Epithelial cell of prostate (primary cell): ENCODE measurements around the gene PHYHD1.

ENCODE experiments used
- DNase-seq: peaks from one replicate; pipeline ENCODE4 v3.0.0-alpha.2; 2011; ENCODE audit warnings: low read depth, low spot score
- H3K27ac ChIP-seq: fragments of 450-650 bp; 2 replicates; pipeline ENCODE4 v1.5.1; 2017; ENCODE audit warnings: mild to moderate bottlenecking

Gene PHYHD1

GRCh38 chr9:128899566-128900322, 21.0 kb upstream of the PHYHD1 start:
- peak overlapping the region; percentile 98 for H3K27ac ChIP-seq
- peak; percentile 53 for DNase-seq

- H3K27ac ChIP-seq = peak overlapping the region; percentile 98
- DNase-seq = no peak
Observed at GRCh38 chr9:128901379-128901778, 19.4 kb upstream of the PHYHD1 start.

DNA sequence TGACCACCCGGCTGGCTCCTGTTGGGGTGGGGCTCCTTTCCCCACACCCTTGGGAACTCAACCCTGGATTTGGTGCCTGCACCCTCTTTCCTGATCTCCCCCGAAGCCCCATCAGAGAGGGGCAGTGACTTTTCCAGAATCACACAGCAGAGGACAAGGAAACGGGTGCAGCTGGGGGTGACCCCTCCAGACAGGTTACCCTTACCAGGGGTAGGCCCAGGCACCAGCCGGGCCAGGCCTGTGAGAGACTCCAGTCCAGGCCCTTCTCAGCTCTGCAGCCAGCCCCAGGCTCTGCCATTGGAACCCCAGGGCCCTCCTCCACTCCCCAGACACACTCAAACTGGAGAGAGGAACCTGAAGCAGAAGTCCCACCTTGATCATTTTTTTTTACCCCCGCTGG, 19.0 kb upstream of the PHYHD1 start:
- DNase-seq = no peak
- peak overlapping the region; percentile 98 for H3K27ac ChIP-seq

- DNase-seq = peak; percentile 76
- peak overlapping the region; percentile 98 for H3K27ac ChIP-seq
Observed at GRCh38 chr9:128902351-128903078, 18.3 kb upstream of the PHYHD1 start.

- H3K27ac ChIP-seq = peak overlapping the region; percentile 98
- no peak for DNase-seq
Observed at GRCh38 chr9:128903079-128903461, 17.7 kb upstream of the PHYHD1 start.

DNA sequence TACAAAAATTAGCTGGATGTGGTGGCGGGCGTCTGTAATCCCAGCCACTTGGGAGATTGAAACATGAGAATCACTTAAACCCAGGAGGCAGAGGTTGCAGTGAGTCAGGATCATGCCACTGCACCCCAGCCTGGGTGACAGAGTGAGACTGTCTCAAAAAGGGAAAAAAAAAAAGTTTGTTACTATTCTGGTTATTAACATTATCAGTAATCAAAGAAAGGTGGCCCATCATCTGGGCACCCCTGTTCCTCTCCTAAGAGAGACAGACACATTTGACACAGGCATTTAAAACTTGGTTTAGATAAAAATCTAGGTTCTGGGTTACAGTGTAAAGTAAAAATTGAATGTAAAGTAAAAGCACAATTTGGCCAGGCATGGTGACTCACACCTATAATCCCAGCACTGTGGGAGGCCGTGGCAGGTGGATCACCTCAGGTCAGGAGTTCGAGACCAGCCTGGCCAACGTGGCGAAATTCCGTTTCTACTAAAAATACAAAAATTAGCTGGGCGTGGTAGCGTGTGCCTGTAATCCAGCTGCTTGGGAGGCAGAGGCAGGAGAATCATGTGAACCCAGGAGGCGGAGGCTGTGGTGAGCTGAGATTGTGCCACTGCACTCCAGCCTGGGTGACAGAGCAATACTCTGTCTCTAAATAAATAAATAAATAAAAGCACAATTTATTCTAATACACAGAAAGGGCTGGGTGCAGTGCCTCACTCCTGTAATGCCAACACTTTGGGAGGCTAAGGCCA, 16.7 kb upstream of the PHYHD1 start:
- DNase-seq = no peak

GRCh38 chr9:128905964-128906363, 14.8 kb upstream of the PHYHD1 start:
- DNase-seq = no peak
- H3K27ac ChIP-seq = peak overlapping the region; percentile 98

More for the DNA sequence above, 16.7 kb upstream of the PHYHD1 start:
- H3K27ac ChIP-seq = peak overlapping the region; percentile 98

DNA sequence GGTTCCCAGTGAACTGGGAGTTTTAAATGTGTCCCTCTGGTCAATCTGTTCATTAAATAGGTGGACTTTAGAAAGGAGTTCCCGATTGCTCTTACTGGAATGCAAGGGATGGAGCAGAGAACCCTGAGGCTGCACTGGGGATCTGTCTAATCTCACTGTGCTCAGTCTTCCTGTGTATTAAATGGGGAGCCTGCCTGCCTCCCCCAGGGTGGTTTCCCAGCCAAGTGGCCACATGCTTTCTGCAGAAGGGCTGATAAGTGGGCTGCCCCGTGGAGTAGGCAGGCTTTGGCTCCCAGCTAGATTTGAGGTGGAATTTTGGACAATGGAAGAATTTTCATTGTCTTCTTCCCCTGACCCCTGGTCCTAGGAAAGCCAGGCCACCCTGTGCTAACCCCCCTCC, 14.0 kb upstream of the PHYHD1 start:
- H3K27ac ChIP-seq = peak overlapping the region; percentile 98
- no peak for DNase-seq

GRCh38 chr9:128908372-128908771, 12.4 kb upstream of the PHYHD1 start:
- no peak for DNase-seq

GRCh38 chr9:128909859-128910258, 10.9 kb upstream of the PHYHD1 start:
- peak overlapping the region; percentile 100 for H3K27ac ChIP-seq
- no peak for DNase-seq

More at GRCh38 chr9:128908372-128908771, 12.4 kb upstream of the PHYHD1 start:
- peak overlapping the region; percentile 100 for H3K27ac ChIP-seq

DNA sequence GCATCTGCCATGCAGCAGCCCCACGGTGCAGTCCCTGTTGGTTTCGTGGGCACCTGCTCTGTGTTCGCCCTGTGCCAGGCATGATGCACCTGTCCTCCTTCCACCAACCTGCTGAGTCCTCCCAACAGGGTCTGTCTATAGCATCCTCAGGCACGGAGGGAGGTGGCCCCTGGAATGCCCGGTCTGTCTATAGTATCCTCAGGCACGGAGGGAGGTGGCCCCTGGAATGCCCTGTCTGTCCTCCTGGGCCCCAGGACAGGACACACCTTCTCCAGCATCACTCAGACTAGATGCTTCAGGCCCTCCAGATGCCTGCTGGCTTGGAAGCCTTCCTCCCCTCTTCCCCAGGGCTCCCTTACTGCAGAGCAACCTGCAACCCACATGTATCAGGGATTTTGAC, 9.9 kb upstream of the PHYHD1 start:
- peak overlapping the region; percentile 100 for H3K27ac ChIP-seq

GRCh38 chr9:128911529-128912035, 9.2 kb upstream of the PHYHD1 start:
- no peak for DNase-seq
- H3K27ac ChIP-seq = peak overlapping the region; percentile 100

More for the DNA sequence above, 9.9 kb upstream of the PHYHD1 start:
- DNase-seq = no peak

DNA sequence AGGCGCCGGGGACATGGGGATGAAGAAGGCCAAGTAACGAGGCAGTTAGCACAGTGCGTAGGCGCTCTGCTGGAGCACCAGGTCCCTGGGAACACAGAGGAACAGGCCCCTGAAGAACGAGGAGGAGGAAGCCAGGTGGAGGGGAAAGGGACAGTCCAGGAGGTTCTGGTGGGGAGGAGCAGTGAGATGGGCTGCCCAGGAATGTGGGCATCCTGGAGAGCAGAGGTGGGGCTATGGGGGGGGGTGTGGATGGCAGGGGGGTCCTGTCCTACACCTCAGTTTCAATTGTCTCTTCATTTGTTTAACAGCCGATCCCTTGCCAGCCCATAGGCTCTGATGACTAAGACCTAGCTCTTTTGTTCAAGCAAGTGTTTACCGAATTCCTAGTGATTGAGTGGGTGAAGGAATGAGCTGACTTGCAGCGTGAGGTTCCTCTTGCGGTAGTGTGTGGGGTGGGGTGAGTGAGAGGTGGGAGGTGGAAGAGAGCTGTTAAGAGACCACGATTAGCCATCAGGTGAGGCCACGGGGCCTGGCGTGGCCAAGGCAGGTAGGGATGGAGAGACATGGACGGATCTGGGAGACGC, 8.4 kb upstream of the PHYHD1 start:
- H3K27ac ChIP-seq = peak overlapping the region; percentile 100
- DNase-seq = peak; percentile 95

DNA sequence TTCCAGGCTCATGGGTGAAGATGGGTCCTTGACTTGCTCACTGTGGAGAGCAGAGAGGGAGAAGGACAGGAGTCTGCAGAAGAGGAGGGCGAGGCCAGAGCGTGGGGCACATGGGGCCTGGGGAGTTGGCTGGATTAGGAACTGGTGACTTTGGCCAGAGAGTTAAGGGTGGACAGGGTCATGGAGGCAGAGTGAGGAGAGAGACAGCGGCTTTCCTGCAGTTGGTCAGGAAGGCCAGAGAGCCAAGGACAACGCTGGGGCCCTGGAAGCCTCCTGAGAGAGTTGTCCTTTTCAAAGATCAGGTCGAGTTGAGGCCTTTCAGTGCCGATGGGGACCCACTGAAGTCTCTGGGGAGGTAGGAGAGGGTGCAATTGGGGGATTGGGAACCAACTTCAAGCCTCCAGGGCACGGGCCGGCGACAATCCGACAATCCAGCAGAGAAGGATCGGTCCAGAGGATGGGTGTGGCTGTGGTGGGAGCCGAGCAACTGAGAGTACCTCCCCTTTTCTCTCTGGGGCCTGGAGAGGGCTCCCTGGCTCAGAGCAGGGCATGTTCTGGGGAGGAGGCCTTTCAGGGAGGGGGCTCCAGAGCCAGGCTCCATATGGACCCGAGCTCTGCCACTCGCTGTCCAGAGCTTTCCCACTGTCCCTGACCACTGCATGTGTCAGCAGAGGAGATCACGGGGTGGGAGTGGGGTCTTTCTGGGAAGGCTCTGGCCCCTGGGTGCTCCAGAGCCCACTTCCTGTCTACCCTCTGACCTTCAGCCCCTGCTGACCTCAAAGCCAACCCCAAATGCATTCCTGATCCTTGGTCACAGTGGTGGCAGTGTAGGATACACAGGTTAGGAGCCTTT, 7.5 kb upstream of the PHYHD1 start:
- no peak for DNase-seq
- peak overlapping the region; percentile 100 for H3K27ac ChIP-seq

- peak overlapping the region; percentile 100 for H3K27ac ChIP-seq
- no peak for DNase-seq
Observed at GRCh38 chr9:128913995-128914772, 6.6 kb upstream of the PHYHD1 start.

- H3K27ac ChIP-seq = peak overlapping the region; percentile 100
- DNase-seq = no peak
Observed at GRCh38 chr9:128916204-128916603, 4.6 kb upstream of the PHYHD1 start.

- no peak for DNase-seq
- H3K27ac ChIP-seq = peak overlapping the region; percentile 100
Observed at GRCh38 chr9:128916745-128917144, 4.0 kb upstream of the PHYHD1 start.

DNA sequence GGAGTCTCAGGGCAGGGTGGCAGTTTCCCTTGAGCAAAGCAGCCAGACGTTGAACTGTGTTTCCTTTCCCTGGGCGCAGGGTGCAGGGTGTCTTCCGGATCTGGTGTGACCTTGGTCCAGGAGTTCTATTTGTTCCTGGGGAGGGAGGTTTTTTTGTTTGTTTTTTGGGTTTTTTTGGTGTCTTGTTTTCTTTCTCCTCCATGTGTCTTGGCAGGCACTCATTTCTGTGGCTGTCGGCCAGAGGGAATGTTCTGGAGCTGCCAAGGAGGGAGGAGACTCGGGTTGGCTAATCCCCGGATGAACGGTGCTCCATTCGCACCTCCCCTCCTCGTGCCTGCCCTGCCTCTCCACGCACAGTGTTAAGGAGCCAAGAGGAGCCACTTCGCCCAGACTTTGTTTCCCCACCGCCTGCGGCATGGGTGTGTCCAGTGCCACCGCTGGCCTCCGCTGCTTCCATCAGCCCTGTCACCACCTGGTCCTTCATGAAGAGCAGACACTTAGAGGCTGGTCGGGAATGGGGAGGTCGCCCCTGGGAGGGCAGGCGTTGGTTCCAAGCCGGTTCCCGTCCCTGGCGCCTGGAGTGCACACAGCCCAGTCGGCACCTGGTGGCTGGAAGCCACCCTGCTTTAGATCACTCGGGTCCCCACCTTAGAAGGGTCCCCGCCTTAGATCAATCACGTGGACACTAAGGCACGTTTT, 3.5 kb upstream of the PHYHD1 start:
- no peak for DNase-seq
- H3K27ac ChIP-seq = peak overlapping the region; percentile 100
